ENCODE results near the gene EXOC4. TPM values are rescaled to one million over a fixed set of nuclear protein-coding genes. Genes with fewer than 3 reads are reported as not detected.
"Not testable (repeated sequence)": the region's sequence is repeated elsewhere in the genome, so short reads cannot be mapped to it uniquely, and the experiment has no call there.

The EXOC4 gene
- total RNA-seq, 1 donor from 2014 or later = 94.0 TPM

DNA sequence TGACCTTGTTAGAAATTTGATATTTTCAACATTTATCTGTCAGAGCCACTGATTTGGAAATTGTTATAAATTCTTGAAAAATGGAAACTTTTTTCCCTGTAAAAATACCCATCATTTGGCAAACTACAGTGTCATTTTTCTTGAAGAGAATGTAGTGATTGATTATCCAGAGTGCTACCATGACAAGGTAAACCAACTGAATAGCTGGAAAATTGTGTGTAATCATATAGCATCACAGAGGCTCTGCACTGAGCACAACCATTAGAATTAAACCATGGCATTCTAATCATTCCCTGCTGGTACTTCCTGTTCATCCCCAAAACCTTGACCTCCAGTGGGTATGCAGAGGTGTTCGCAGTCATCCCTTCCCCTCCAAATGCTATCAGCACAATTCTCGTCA lies 633.9 kb downstream of the EXOC4 start:
- no peaks in the 10 kb centered on the region for H3K9me3 Mint-ChIP-seq (ENCODE audit: unreplicated experiment)
- no peak for DNase-seq (ENCODE audit: low spot score)
- TF ChIP-seq, protein P1, sequence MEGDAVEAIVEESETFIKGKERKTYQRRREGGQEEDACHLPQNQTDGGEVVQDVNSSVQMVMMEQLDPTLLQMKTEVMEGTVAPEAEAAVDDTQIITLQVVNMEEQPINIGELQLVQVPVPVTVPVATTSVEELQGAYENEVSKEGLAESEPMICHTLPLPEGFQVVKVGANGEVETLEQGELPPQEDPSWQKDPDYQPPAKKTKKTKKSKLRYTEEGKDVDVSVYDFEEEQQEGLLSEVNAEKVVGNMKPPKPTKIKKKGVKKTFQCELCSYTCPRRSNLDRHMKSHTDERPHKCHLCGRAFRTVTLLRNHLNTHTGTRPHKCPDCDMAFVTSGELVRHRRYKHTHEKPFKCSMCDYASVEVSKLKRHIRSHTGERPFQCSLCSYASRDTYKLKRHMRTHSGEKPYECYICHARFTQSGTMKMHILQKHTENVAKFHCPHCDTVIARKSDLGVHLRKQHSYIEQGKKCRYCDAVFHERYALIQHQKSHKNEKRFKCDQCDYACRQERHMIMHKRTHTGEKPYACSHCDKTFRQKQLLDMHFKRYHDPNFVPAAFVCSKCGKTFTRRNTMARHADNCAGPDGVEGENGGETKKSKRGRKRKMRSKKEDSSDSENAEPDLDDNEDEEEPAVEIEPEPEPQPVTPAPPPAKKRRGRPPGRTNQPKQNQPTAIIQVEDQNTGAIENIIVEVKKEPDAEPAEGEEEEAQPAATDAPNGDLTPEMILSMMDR (IDR thresholded peaks at IDR 0.05; ENCODE audit: unreplicated experiment) = no peak
- H3K4me3 Mint-ChIP-seq (ENCODE audit: unreplicated experiment) = no peak overlapping the region
- peaks cover 10% of the 10 kb centered on the region for H3K4me1 Mint-ChIP-seq (ENCODE audit: unreplicated experiment)
- no peaks in the 10 kb centered on the region for H3K36me3 Mint-ChIP-seq (ENCODE audit: low read depth, unreplicated experiment)
- H3K27me3 Mint-ChIP-seq (ENCODE audit: unreplicated experiment) = no peaks in the 10 kb centered on the region
- no peak overlapping the region for H3K27ac Mint-ChIP-seq (ENCODE audit: unreplicated experiment)

DNA sequence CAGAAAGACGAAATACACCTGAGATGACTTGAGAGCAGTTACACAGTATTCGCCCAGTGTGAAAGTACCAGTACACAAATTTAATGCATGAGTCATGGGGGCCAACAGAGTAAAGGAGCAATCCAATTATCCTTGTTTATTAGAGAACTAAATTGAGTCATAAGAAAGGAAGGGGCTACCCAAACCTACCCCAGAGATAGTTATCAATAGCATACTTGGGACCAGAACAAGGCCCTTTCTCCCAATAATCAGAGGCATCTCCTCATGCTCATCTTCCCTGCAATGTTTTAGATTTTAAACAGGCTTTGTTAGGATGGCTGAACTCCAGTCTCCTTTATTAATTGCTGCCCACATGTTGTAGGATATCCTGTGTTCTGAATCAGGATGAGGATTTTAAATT lies 634.6 kb downstream of the EXOC4 start:
- peaks cover 10% of the 10 kb centered on the region for H3K4me1 Mint-ChIP-seq (ENCODE audit: unreplicated experiment)
- H3K27ac Mint-ChIP-seq (ENCODE audit: unreplicated experiment) = no peak overlapping the region
- TF ChIP-seq, protein P1 (IDR thresholded peaks at IDR 0.05; ENCODE audit: unreplicated experiment) = no peak
- DNase-seq (ENCODE audit: low spot score) = no peak
- H3K4me3 Mint-ChIP-seq (ENCODE audit: unreplicated experiment) = no peak overlapping the region
- no peaks in the 10 kb centered on the region for H3K36me3 Mint-ChIP-seq (ENCODE audit: low read depth, unreplicated experiment)
- H3K9me3 Mint-ChIP-seq (ENCODE audit: unreplicated experiment) = no peaks in the 10 kb centered on the region
- no peaks in the 10 kb centered on the region for H3K27me3 Mint-ChIP-seq (ENCODE audit: unreplicated experiment)

DNA sequence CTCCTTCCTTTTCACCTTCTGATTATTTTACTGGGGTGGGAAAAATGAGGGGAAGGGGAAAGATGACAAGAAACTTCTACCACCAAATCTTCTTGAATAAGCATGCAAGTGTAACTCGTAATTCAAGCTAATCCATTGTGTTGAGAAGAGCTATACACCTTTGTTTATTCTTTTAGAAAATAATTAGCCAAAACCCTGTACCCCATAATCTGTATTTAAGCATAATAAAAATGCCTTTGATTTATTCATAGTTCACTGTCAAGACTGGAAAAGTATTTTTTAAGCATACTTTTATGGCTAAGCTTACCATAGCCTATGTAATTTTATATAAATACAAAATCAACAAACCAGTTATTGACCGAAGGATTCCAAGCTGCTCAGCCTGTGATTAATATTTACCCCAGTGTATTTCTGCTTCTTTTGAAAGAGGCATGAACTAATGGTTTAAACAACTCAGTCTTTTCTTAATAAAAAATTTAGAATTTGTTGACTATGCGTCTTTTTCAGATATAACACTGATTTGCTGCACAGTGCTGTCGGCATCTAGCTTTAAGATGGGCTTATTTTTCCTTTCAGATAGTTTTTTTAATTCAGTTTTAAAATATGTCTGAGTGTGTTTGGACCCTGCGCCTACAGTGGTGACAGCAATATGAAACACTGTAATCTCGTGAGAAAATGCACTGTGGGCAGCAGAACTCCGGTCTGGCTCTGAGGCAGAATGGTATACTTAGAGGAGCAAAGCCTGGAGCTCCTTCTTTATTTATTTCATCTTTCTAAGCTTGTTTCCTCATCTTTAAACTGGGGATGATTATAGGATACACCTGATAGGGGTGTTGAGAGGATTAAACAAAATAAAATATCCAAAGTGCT lies 635.4 kb downstream of the EXOC4 start:
- TF ChIP-seq, protein P1 (IDR thresholded peaks at IDR 0.05; ENCODE audit: unreplicated experiment) = no peak
- H3K27ac Mint-ChIP-seq (ENCODE audit: unreplicated experiment) = no peak overlapping the region
- no peak for DNase-seq (ENCODE audit: low spot score)
- H3K36me3 Mint-ChIP-seq (ENCODE audit: low read depth, unreplicated experiment) = no peaks in the 10 kb centered on the region
- H3K4me1 Mint-ChIP-seq (ENCODE audit: unreplicated experiment) = peaks cover 10% of the 10 kb centered on the region
- H3K27me3 Mint-ChIP-seq (ENCODE audit: unreplicated experiment) = no peaks in the 10 kb centered on the region
- no peak overlapping the region for H3K4me3 Mint-ChIP-seq (ENCODE audit: unreplicated experiment)
- no peaks in the 10 kb centered on the region for H3K9me3 Mint-ChIP-seq (ENCODE audit: unreplicated experiment)

DNA sequence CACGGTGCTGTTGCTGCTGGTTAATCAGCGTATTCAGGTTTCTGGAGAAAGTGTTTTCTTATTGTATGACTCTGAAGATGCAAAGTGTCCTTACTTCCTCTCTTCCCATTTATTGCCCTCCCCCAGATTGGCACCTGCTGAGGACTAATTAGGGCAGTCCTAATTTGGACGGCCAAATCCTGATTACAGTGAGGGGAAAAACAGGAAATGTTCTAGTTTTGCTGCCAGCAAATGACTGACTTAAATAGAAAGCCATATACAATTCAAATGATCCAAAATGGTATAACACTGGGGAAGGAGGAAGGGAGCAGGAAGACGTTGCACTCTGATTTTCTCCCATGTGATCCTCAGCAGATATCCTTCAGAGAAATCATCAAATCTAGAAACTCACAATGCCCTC lies 651.9 kb downstream of the EXOC4 start:
- H3K36me3 Mint-ChIP-seq (ENCODE audit: low read depth, unreplicated experiment) = peaks cover 4% of the 10 kb centered on the region
- no peak overlapping the region for H3K27ac Mint-ChIP-seq (ENCODE audit: unreplicated experiment)
- H3K9me3 Mint-ChIP-seq (ENCODE audit: unreplicated experiment) = no peaks in the 10 kb centered on the region
- no peak overlapping the region for H3K4me3 Mint-ChIP-seq (ENCODE audit: unreplicated experiment)
- peaks cover 15% of the 10 kb centered on the region for H3K4me1 Mint-ChIP-seq (ENCODE audit: unreplicated experiment)
- peaks cover 1% of the 10 kb centered on the region for H3K27me3 Mint-ChIP-seq (ENCODE audit: unreplicated experiment)
- TF ChIP-seq, protein P1 (IDR thresholded peaks at IDR 0.05; ENCODE audit: unreplicated experiment) = no peak
- DNase-seq (ENCODE audit: low spot score) = no peak

DNA sequence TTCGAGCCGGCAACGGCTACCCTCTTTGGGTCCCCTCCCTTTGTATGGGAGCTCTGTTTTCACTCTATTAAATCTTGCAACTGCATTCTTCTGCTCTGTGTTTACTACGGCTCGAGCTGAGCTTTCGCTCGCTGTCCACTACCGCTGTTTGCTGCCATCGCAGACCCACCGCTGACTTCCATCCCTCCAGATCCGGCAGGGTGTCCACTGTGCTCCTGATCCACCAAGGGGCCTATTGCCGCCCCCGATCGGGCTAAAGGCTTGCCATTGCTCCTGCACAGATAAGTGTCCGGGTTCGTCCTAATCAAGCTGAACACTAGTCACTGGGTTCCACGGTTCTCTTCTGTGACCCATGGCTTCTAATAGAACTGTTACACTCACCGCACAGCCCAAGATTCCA lies 653.7 kb downstream of the EXOC4 start:
- H3K4me3 Mint-ChIP-seq (ENCODE audit: unreplicated experiment); DNase-seq (ENCODE audit: low spot score); H3K4me1 Mint-ChIP-seq (ENCODE audit: unreplicated experiment); H3K36me3 Mint-ChIP-seq (ENCODE audit: low read depth, unreplicated experiment); H3K9me3 Mint-ChIP-seq (ENCODE audit: unreplicated experiment); H3K27ac Mint-ChIP-seq (ENCODE audit: unreplicated experiment); H3K27me3 Mint-ChIP-seq (ENCODE audit: unreplicated experiment): not testable (repeated sequence)
